Mesenchymal stem cell (in vitro differentiated cells and primary cell): ENCODE measurements around the gene ASXL2.

Experiments
- DNase-seq: peaks from one replicate; pipeline ENCODE4 v3.0.0-alpha.2; 2013
- H2AFZ ChIP-seq: one replicate; pipeline ENCODE4 v1.6.1; 2013; ENCODE audit warnings: low read depth, mild to moderate bottlenecking, control low read depth, inconsistent platforms, low read length, moderate library complexity
- H2AK5ac ChIP-seq: 2 replicates; pipeline ENCODE4 v1.6.1; 2013; ENCODE audit warnings: low read length, moderate library complexity, mild to moderate bottlenecking, inconsistent platforms; ENCODE audit not compliant: severe bottlenecking
- H2BK120ac ChIP-seq: one replicate; pipeline ENCODE4 v1.6.1; 2013; ENCODE audit warnings: low read depth, mild to moderate bottlenecking, inconsistent platforms, low read length, moderate library complexity
- H2BK12ac ChIP-seq, 2 experiments: one replicate each; pipeline ENCODE4 v1.6.1; 2013; ENCODE audit warnings: inconsistent platforms in 2 of 2, low read length in 2 of 2, mild to moderate bottlenecking in 2 of 2, moderate library complexity in 2 of 2, control low read depth in 1 of 2
- H2BK15ac ChIP-seq: one replicate; pipeline ENCODE4 v1.6.1; 2013; ENCODE audit warnings: mild to moderate bottlenecking, low read depth, inconsistent platforms; ENCODE audit not compliant: poor library complexity, severe bottlenecking
- H2BK5ac ChIP-seq: 2 replicates; pipeline ENCODE4 v1.6.1; 2013; ENCODE audit warnings: low read depth, mild to moderate bottlenecking, low read length, control low read depth, inconsistent platforms; ENCODE audit not compliant: poor library complexity, severe bottlenecking
- H3K14ac ChIP-seq, 2 experiments: one replicate each; pipeline ENCODE4 v1.6.1; 2013; ENCODE audit warnings: inconsistent platforms in 2 of 2, low read length in 2 of 2, control low read depth in 1 of 2, mild to moderate bottlenecking in 1 of 2, moderate library complexity in 1 of 2
- H3K18ac ChIP-seq, 2 experiments: one replicate each; pipeline ENCODE4 v1.6.1; 2013; ENCODE audit warnings: inconsistent platforms in 2 of 2, low read length in 2 of 2, control low read depth in 1 of 2, low read depth in 1 of 2, mild to moderate bottlenecking in 1 of 2
- H3K23ac ChIP-seq, 2 experiments: one replicate each; pipeline ENCODE4 v1.6.1; 2013; ENCODE audit warnings: inconsistent platforms in 2 of 2, low read length in 2 of 2, mild to moderate bottlenecking in 2 of 2, moderate library complexity in 2 of 2, control low read depth in 1 of 2
- H3K27ac ChIP-seq: 2 replicates; pipeline ENCODE4 v1.5.1; 2013; ENCODE audit warnings: mild to moderate bottlenecking, moderate library complexity, low read length, control low read depth, inconsistent platforms; ENCODE audit not compliant: poor library complexity, severe bottlenecking
- H3K27me3 ChIP-seq, 2 experiments: 2 replicates each; pipeline versions ENCODE4 v1.6.1 to v1.7.0; 2013; ENCODE audit warnings: low read length in 2 of 2, mild to moderate bottlenecking in 2 of 2, moderate library complexity in 2 of 2, control low read depth in 1 of 2, inconsistent platforms in 1 of 2; ENCODE audit not compliant: control insufficient read depth in 1 of 2, insufficient read depth in 1 of 2
- H3K36me3 ChIP-seq, 2 experiments: 2 replicates each; pipeline versions ENCODE4 v1.6.1 to v1.7.0; 2013; ENCODE audit warnings: low read length in 2 of 2, control low read depth in 1 of 2, inconsistent platforms in 1 of 2, low read depth in 1 of 2, mild to moderate bottlenecking in 1 of 2; ENCODE audit not compliant: insufficient read depth in 2 of 2, control insufficient read depth in 1 of 2
- H3K4ac ChIP-seq, 2 experiments: one replicate each; pipeline ENCODE4 v1.6.1; 2013; ENCODE audit warnings: inconsistent platforms in 2 of 2, low read length in 2 of 2, mild to moderate bottlenecking in 2 of 2, moderate library complexity in 2 of 2, control low read depth in 1 of 2, low read depth in 1 of 2
- H3K4me1 ChIP-seq: 2 replicates; pipeline ENCODE4 v1.6.1; 2013; ENCODE audit warnings: low read depth, low read length, control low read depth; ENCODE audit not compliant: control insufficient read depth, insufficient read depth
- H3K4me2 ChIP-seq: 2 replicates; pipeline ENCODE4 v1.6.1; 2013; ENCODE audit warnings: low read length, mild to moderate bottlenecking, inconsistent platforms; ENCODE audit not compliant: poor library complexity, severe bottlenecking
- H3K4me3 ChIP-seq, 2 experiments: 2 replicates each; pipeline versions ENCODE4 v1.5.1 to v1.7.0; 2013; ENCODE audit warnings: low read length in 2 of 2, mild to moderate bottlenecking in 2 of 2, control low read depth in 1 of 2, low read depth in 1 of 2; ENCODE audit not compliant: insufficient read depth in 1 of 2
- H3K79me1 ChIP-seq: replicated peaks from 2 replicates; pipeline ENCODE4 v1.6.1; 2013; ENCODE audit warnings: mild to moderate bottlenecking, control low read depth, low read length, inconsistent platforms; ENCODE audit not compliant: poor library complexity, severe bottlenecking
- H3K9ac ChIP-seq: 2 replicates; pipeline ENCODE4 v1.7.0; 2013; ENCODE audit warnings: mild to moderate bottlenecking, low read length, moderate library complexity
- H3K9me3 ChIP-seq: 2 replicates; pipeline ENCODE4 v1.7.0; 2013; ENCODE audit warnings: mild to moderate bottlenecking, low read length; ENCODE audit not compliant: control insufficient read depth
- H4K8ac ChIP-seq: one replicate; pipeline ENCODE4 v1.6.1; 2013; ENCODE audit warnings: inconsistent platforms, mild to moderate bottlenecking, low read length, moderate library complexity
- H4K91ac ChIP-seq: one replicate; pipeline ENCODE4 v1.6.1; 2013; ENCODE audit warnings: mild to moderate bottlenecking, low read length, inconsistent platforms
- WGBS: methylation state at CpG from one replicate; pipeline ENCODE4 v1.1.7; 2013; ENCODE audit warnings: mixed read lengths; 5-methylcytosine and 5-hydroxymethylcytosine counted together

ASXL2 gene

DNA sequence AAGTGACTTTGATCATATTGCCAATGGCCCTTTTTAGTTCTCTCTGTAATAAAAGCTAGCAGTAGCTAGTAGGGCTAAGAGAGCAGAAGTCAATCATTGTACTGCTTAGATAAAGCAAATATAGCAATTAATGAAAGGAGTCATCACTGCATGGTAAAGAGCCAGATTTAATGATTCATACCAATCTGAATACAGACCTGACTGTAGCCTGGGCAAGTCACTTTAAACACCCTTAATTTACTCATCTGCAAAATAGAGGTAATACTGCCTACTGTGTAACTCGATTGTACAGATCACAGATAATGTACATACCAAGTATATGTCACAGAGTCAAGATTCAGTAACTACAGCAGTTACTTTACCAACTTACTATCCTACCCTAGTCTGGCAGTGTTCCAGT is 63.6 kb downstream of the ASXL2 start:
- Histone ChIP-seq H3K9me3 (no peaks in the 10 kb centered on the region), H2BK12ac (no peak overlapping the region), H3K27ac (no peak overlapping the region), H3K9ac (no peak overlapping the region), H2BK120ac (no peak overlapping the region), H4K91ac (no peak overlapping the region), H3K23ac (no peak overlapping the region), H3K79me1 (peaks cover 18% of the 10 kb centered on the region), H2BK15ac (no peak overlapping the region), H3K4me2 (no peak overlapping the region), H3K4me3 (no peak overlapping the region), H2BK5ac (no peak overlapping the region), H3K14ac (no peak overlapping the region), H4K8ac (no peak overlapping the region), H2AFZ (no peak overlapping the region), H3K4ac (no peak overlapping the region), H3K4me1 (no peaks in the 10 kb centered on the region), H3K27me3 (no peaks in the 10 kb centered on the region), H2AK5ac (no peak overlapping the region), H3K18ac (no peak overlapping the region), H3K36me3 (peaks cover 4 to 7% of the 10 kb centered on the region in 2 experiments)
- no peak for DNase-seq
- WGBS: 100% methylated on average over 1 of the region's 1 CpG

DNA sequence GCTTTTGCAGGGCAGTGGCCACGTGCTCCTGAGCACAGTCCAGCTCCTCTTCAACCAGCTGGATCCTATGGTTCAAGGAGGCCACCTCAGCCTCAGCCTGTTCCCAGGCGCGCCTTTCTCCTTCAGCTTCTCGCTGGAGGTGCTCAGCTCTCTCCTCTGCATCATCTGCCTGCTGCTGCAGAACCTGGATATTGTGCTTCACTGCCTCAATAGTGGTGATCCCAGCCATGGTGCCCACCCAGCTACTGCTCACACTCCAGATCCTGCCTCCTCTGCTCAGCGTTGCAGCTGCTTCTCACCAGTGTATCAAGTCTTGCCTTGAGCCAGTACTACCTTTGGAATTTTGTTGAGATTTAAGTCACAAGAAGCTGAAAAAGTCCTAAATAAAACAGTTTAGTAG is 67.9 kb downstream of the ASXL2 start:
- no peak overlapping the region for H4K8ac ChIP-seq
- no peak overlapping the region for H2AFZ ChIP-seq
- H3K4me2 ChIP-seq: no peak overlapping the region
- H3K4me1 ChIP-seq: no peaks in the 10 kb centered on the region
- H3K9ac ChIP-seq: no peak overlapping the region
- H3K36me3 ChIP-seq: peaks cover 8 to 16% of the 10 kb centered on the region in 2 experiments
- no peaks in the 10 kb centered on the region for H3K27me3 ChIP-seq
- H2BK120ac ChIP-seq: no peak overlapping the region
- WGBS: 98% methylated on average over 4 of the region's 5 CpGs
- H3K18ac ChIP-seq: no peak overlapping the region
- no peak overlapping the region for H2BK15ac ChIP-seq
- no peak overlapping the region for H3K27ac ChIP-seq
- no peak overlapping the region for H2AK5ac ChIP-seq
- no peak overlapping the region for H2BK12ac ChIP-seq
- no peak overlapping the region for H3K14ac ChIP-seq
- no peak overlapping the region for H3K23ac ChIP-seq
- DNase-seq: no peak
- no peaks in the 10 kb centered on the region for H3K9me3 ChIP-seq
- H2BK5ac ChIP-seq: no peak overlapping the region
- H3K79me1 ChIP-seq: peaks cover 26% of the 10 kb centered on the region
- H3K4ac ChIP-seq: no peak overlapping the region
- H3K4me3 ChIP-seq: no peak overlapping the region
- H4K91ac ChIP-seq: no peak overlapping the region

DNA sequence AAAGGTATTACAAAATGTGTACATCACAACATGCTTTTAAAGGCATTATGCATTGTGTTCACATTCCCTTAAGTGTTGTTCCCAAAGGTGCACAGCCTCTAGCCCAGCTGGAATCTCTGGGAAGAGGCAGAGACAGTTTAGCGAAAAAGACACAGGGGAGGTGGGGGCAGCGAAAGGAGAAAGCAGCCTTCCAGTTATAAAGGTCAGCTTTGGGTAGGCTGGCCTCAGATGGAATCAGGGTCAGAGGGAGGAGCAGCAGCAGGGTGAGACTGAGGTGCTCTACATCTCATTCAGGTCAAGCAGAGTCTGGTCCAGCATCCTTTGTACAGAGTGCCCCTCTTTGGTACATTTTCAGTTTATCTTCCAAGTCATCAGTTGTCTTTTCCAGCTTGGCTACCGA is 68.6 kb downstream of the ASXL2 start:
- 97% methylated on average over 3 of the region's 3 CpGs for WGBS
- no peak overlapping the region for H3K27ac ChIP-seq
- no peak overlapping the region for H4K91ac ChIP-seq
- no peak overlapping the region for H3K4me2 ChIP-seq
- H2BK5ac ChIP-seq: no peak overlapping the region
- no peak overlapping the region for H2AFZ ChIP-seq
- no peaks in the 10 kb centered on the region for H3K27me3 ChIP-seq
- H4K8ac ChIP-seq: no peak overlapping the region
- peak overlapping the region in 1 of 2 experiments; percentile 89 for H3K23ac ChIP-seq
- no peaks in the 10 kb centered on the region for H3K4me1 ChIP-seq
- H3K9me3 ChIP-seq: no peaks in the 10 kb centered on the region
- H2AK5ac ChIP-seq: no peak overlapping the region
- H2BK15ac ChIP-seq: no peak overlapping the region
- no peak overlapping the region for H3K4me3 ChIP-seq
- peak overlapping the region in 1 of 2 experiments; percentile 65 for H3K14ac ChIP-seq
- H3K4ac ChIP-seq: no peak overlapping the region
- peaks cover 11 to 23% of the 10 kb centered on the region in 2 experiments for H3K36me3 ChIP-seq
- no peak overlapping the region for H3K9ac ChIP-seq
- no peak overlapping the region for H2BK120ac ChIP-seq
- no peak overlapping the region for H2BK12ac ChIP-seq
- H3K18ac ChIP-seq: no peak overlapping the region
- H3K79me1 ChIP-seq: peaks cover 22% of the 10 kb centered on the region
- no peak for DNase-seq

DNA sequence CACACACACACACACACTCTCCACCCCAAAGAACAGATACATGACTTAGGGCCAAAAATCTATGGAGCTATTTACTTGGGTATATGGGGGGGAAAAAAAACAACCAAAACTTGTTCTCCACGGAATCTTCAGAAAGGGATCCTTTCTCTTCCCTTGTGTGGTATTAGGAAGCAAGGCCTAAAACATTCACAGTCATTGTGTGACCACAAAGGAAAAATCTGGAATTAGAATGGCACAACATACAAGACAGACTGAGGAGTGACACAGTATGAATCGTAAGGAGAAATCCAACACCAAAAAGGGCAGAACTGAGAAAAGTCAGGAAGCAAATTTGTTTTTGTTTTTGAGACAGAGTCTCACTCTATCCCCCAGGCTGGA is 70.3 kb downstream of the ASXL2 start:
- no peak overlapping the region for H4K8ac ChIP-seq
- no peaks in the 10 kb centered on the region for H3K4me1 ChIP-seq
- H3K27me3 ChIP-seq: no peaks in the 10 kb centered on the region
- H4K91ac ChIP-seq: no peak overlapping the region
- H2BK5ac ChIP-seq: no peak overlapping the region
- H3K9me3 ChIP-seq: no peaks in the 10 kb centered on the region
- H3K18ac ChIP-seq: no peak overlapping the region
- no peak overlapping the region for H2AFZ ChIP-seq
- H3K14ac ChIP-seq: no peak overlapping the region
- peaks cover 25% of the 10 kb centered on the region for H3K79me1 ChIP-seq
- no peak overlapping the region for H2BK120ac ChIP-seq
- H3K4me3 ChIP-seq: no peak overlapping the region
- no peak overlapping the region for H2BK15ac ChIP-seq
- no peak overlapping the region for H2BK12ac ChIP-seq
- no peak overlapping the region for H3K27ac ChIP-seq
- H3K4ac ChIP-seq: no peak overlapping the region
- H3K23ac ChIP-seq: no peak overlapping the region
- H3K9ac ChIP-seq: peak overlapping the region; percentile 12
- peaks cover 19 to 39% of the 10 kb centered on the region in 2 experiments for H3K36me3 ChIP-seq
- H2AK5ac ChIP-seq: no peak overlapping the region
- peak; percentile 33 for DNase-seq
- 100% methylated on average over 2 of the region's 2 CpGs for WGBS
- H3K4me2 ChIP-seq: no peak overlapping the region
